ENCODE results near the gene DLL4.
"Not testable (repeated sequence)": the region's sequence is repeated elsewhere in the genome, so short reads cannot be mapped to it uniquely, and the experiment has no call there.

Gene DLL4

DNA sequence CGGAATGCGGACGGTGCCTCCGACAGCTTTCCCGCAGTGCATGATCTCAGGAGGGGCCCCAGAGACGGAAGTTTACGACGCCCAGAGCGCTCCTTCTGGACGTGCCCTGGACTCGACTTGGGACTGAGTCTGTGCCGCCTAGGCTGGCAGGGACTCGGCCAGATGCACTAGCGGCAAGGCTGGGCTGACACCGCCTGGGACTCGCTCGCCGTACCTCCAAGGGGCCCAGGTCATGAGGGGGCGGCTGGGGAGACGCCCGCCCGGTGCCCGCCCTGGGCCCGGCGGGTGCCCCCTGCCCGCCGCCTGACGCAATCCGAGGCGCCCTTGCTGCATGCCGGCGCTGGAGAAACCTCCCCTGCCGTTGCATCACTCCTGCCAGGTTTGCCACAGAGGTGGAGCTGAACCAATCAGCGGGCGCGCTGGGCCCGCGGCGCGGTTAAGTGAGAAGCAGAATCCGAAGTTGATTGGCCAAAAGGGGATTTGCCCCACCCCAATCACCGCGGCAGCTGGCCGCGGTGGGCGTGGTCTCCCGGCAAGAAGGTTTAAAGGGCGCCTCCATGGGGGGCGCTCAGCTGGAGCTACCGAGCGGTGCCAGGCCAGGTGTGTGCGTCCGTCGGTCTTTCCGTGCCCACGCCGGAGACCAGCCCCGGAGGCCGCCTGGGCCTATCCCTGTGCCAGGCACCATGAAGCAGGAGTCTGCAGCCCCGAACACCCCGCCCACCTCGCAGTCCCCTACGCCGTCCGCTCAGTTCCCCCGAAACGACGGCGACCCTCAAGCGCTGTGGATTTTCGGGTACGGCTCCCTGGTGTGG is 24.0 kb downstream of the DLL4 start, which contains the start of gene CHAC1:
TSS of gene CHAC1 (plus strand) at position 571 of the 812 bp plus-strand sequence. CDS start at position 684, 113 bp downstream.
- DNase-seq (ENCODE audit: low spot score) = peak; percentile 96
- TF ChIP-seq CTCF (IDR thresholded peaks at IDR 0.05) = no peak
- H3K4me3 ChIP-seq = peak within 1 kb of the TSS; percentile 80
- H3K27ac ChIP-seq = peak within 1 kb of the TSS; percentile 58 to 86

DNA sequence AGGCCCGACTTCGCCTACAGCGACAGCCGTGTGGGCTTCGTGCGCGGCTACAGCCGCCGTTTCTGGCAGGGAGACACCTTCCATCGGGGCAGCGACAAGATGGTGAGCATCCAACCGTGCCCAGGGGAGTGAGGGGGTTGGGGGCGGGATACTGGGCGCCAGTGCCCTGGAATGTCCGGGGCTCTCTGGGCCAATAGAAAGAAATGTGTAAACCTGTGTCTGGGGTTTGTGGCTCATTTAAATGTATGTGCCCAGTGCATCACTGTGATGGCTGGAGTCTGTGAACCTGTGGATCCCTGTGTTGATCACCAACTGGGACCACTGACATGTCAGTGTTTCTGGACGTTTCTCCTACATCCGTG is 24.6 kb downstream of the DLL4 start:
- peak overlapping the region; percentile 58 to 86 for H3K27ac ChIP-seq
- no peak for TF ChIP-seq CTCF (IDR thresholded peaks at IDR 0.05)

DNA sequence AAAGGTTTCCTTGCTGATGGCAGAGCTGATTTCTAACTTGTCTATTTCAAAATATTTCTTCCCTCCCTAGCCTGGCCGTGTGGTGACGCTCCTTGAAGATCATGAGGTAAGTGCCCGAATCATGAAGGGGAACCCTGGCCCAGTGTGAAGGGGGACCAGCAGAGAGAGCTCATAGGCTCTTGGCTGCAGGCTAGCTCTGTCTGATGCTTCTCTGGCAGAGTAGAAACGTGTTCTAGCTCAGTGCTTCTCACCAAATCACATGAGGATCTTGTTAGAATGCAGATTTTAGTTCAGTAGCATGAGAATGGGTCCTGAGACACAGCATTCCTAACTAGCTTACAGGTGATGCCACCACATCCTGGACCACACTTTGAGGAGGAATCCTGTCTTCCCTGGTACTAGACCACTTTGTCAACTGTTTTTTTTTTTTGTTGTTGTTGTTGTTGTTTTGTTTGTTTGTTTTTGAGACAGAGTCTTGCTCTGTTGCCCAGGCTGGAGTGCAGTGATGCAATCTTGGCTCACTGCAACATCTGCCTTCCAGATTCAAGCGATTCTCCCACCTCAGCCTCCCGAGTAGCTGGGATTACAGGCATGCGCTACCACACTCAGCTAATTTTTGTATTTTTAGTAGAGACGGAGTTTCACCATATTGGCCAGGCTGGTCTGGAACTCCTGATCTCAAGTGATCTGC is 25.2 kb downstream of the DLL4 start:
- peak overlapping the region; percentile 80 for H3K4me3 ChIP-seq
- H3K27ac ChIP-seq; DNase-seq (ENCODE audit: low spot score): not testable (repeated sequence)

More for the DNA sequence above, 24.6 kb downstream of the DLL4 start:
- peak overlapping the region; percentile 80 for H3K4me3 ChIP-seq
- no peak for DNase-seq (ENCODE audit: low spot score)

DNA sequence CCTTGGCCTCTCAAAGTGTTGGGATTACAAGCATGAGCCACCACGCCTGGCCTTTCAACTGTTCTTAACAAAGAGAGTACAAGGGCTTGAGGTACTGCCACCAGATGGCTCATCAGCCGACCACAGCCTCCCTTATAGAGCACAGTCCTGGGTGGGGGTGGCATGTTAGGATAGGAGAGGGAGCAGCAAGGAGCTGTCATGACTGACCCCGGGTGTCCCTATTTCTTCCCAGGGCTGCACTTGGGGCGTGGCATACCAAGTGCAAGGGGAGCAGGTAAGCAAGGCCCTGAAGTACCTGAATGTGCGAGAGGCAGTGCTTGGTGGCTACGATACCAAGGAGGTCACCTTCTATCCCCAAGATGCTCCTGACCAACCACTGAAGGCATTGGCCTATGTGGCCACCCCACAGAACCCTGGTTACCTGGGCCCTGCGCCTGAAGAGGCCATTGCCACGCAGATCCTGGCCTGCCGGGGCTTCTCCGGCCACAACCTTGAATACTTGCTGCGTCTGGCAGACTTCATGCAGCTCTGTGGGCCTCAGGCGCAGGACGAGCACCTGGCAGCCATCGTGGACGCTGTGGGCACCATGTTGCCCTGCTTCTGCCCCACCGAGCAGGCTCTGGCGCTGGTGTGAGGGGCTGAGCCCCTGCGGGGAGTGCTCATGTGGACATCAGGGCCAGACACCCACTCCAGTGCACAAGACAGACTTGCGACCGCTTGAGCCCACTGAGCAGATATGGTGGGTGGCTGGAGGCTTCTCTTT is 26.2 kb downstream of the DLL4 start:
- DNase-seq (ENCODE audit: low spot score) = no peak
- no peak for TF ChIP-seq CTCF (IDR thresholded peaks at IDR 0.05)
- peak overlapping the region in 1 of 2 donors; percentile 26 for H3K27ac ChIP-seq
- H3K4me3 ChIP-seq = no peak overlapping the region

DNA sequence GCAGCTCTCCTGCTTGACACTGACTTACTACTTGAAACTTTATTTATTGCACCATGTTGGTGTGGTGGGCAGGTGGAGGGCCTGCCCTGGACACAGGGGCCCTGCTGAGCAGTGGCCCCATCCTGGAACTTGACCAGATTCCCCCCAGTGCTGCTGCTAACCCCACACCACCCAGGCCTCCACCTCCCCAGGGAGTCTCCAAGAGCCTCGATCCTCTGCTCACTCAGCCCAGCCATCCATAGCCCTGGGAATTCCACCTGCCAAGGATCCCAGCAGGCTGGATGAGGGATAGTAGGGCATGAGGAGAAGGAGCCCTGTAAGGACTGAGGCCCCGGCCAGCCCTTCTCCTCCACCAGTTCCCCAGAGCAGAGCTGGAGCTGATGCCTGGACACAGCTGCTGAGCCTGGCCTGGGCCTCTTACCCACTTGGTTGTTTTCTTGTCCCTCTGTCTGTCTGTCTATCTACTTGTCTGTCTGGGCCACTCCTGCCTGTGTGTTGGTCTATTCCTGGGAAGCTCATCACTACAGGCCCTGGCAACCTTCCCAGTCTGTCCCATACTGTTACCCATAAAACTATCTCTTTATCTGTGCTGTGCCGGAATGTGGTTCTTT is 26.9 kb downstream of the DLL4 start:
- H3K27ac ChIP-seq = peak overlapping the region in 1 of 2 donors; percentile 50
- DNase-seq (ENCODE audit: low spot score) = no peak
- H3K4me3 ChIP-seq = no peak overlapping the region
- no peak for TF ChIP-seq CTCF (IDR thresholded peaks at IDR 0.05)

DNA sequence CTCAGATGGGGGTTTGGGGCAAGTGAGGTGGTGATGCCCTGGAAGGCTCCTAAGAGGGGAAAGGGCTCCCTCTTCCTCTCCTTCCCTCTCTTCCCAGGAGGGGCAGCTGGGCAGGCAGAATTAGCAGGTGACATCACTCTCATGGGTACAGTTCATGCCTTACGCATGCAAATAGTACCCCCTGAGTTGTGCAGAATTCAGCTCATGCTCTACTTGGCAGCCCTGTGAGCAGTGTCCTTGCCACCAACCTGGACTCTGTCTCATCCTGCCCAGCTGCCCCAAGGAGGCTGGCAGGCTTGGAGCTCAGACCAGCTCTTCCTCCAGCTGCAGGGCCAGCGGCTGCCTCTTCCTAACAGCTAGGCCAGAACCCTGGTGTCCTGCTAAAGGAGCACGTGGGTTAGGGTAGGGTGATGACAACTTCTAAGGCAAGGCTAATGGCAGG is 27.4 kb downstream of the DLL4 start:
- no peak for DNase-seq (ENCODE audit: low spot score)
- peak overlapping the region; percentile 48 to 50 for H3K27ac ChIP-seq
- no peak for TF ChIP-seq CTCF (IDR thresholded peaks at IDR 0.05)
- H3K4me3 ChIP-seq = no peak overlapping the region
